GM12878 (cell line): Measurements from ENCODE around the gene ASPM.

Source experiments
- BRCA1 ChIP-seq: IDR thresholded peaks from 2 replicates; pipeline ENCODE4 v1.6.1; 2011; ENCODE audit warnings: low read depth, low read length, improper control_type of control experiment
- CHD1 ChIP-seq: IDR thresholded peaks from 2 replicates; pipeline ENCODE4 v1.6.1; 2012; ENCODE audit warnings: low read depth, low read length, improper control_type of control experiment
- CTCF ChIP-seq, 3 experiments: IDR thresholded peaks in 2 of 3; conservative IDR thresholded peaks in 1 of 3; 2 replicates each; pipeline ENCODE4 v1.5.1; 2011; ENCODE audit warnings: low read depth in 3 of 3, low read length in 3 of 3, mild to moderate bottlenecking in 3 of 3, control low read depth in 2 of 3, moderate library complexity in 2 of 3, inconsistent platforms in 1 of 3, mixed read lengths in 1 of 3; ENCODE audit not compliant: control insufficient read depth in 2 of 3, insufficient read depth in 1 of 3; ENCODE audit errors: extremely low read depth in 1 of 3
- EZH2 ChIP-seq: IDR thresholded peaks from 2 replicates; pipeline ENCODE4 v1.6.1; 2012; ENCODE audit warnings: low read depth, mild to moderate bottlenecking, control low read depth, inconsistent platforms, low read length, borderline replicate concordance; ENCODE audit not compliant: control insufficient read depth
- KDM1A ChIP-seq: fragments of 200-600 bp; sonication (generic); IDR thresholded peaks from 2 replicates; pipeline ENCODE4 v1.6.1; 2016; ENCODE audit warnings: borderline replicate concordance
- POLR2A ChIP-seq: IDR thresholded peaks from 2 replicates; pipeline ENCODE4 v1.6.1; 2011; ENCODE audit warnings: low read depth, mild to moderate bottlenecking, low read length
- REST ChIP-seq: IDR thresholded peaks from 2 replicates; pipeline ENCODE4 v1.6.1; 2012; ENCODE audit warnings: mild to moderate bottlenecking, low read depth, low read length
- SMARCA5 ChIP-seq: fragments of 450-650 bp; IDR thresholded peaks from 2 replicates; pipeline ENCODE4 v1.6.1; 2017; ENCODE audit warnings: mild to moderate bottlenecking
- STAT3 ChIP-seq: IDR thresholded peaks from 2 replicates; pipeline ENCODE4 v1.6.1; 2011; ENCODE audit warnings: low read depth, low read length, improper control_type of control experiment

GRCh38 chr1:197159461-197159860 is 13.0 kb upstream of the ASPM start:
- TF ChIP-seq CHD1, result no peak
- no peak for TF ChIP-seq BRCA1
- TF ChIP-seq CTCF (IDR thresholded peaks at IDR 0.05 in 2 of 3, conservative IDR thresholded peaks at IDR 0.05 in 1 of 3; ENCODE audit: control insufficient read depth in 2 of 3, extremely low read depth in 1 of 3, insufficient read depth in 1 of 3, low read depth in 3 of 3, low read length in 3 of 3), result no peak
- TF ChIP-seq STAT3, result no peak
- TF ChIP-seq REST, result no peak
- TF ChIP-seq SMARCA5, result no peak
- no peak for TF ChIP-seq EZH2
- no peak for TF ChIP-seq POLR2A
- TF ChIP-seq KDM1A, result no peak
